Cardiac ventricle fibroblast (primary cell): Measurements from ENCODE around the gene NADK. TPM values are rescaled to one million over a fixed set of nuclear protein-coding genes. Genes with fewer than 3 reads are reported as not detected.

Experiments
- total RNA-seq: library from RNA; depleted of rRNA; stranded (reverse); fragments of >200 nt; gene quantifications from 2 replicates; pipeline ENCODE4 v1.2.3, GENCODE V29; 2015

The NADK gene
- 53.7 TPM in 2 replicates for total RNA-seq

GRCh38 chr1:1777950-1778662 is at the start of gene NADK:
Gene NADK (minus strand): TSS chr1:1778470. CDS start chr1:1765406, 13,064 bp downstream.

GRCh38 chr1:1724035-1724864 is 54.0 kb downstream of the NADK start, which contains the start of gene CDK11A:
Gene CDK11A (minus strand): TSS chr1:1724357. CDS start chr1:1722818, 1,539 bp downstream.

Other genes starting within 250 kb of the NADK start
- 1.2 and 5.8 TPM in 2 replicates for gene TMEM240, start 237.8 kb downstream of the NADK start, total RNA-seq
- 95.3 and 101 TPM in 2 replicates for gene SSU72, start 203.6 kb downstream of the NADK start, total RNA-seq
- gene FNDC10, start 178.3 kb downstream of the NADK start, total RNA-seq = 12.5 and 15.5 TPM in 2 replicates
- 40.8 and 48.0 TPM in 2 replicates for gene MIB2, start 163.0 kb downstream of the NADK start, total RNA-seq
- 13.6 and 15.7 TPM in 2 replicates for gene MMP23B, start 146.3 kb downstream of the NADK start, total RNA-seq
- 10.8 and 12.0 TPM in 2 replicates for gene CDK11B, start 119.5 kb downstream of the NADK start, total RNA-seq
- 43.6 and 43.7 TPM in 2 replicates for gene SLC35E2B, start 85.7 kb downstream of the NADK start, total RNA-seq
- 6.8 and 8.1 TPM in 2 replicates for gene CDK11A, start 54.1 kb downstream of the NADK start, total RNA-seq
- 100 and 103 TPM in 2 replicates for gene GNB1, start 112.6 kb upstream of the NADK start, total RNA-seq
- 0.10 and 0.44 TPM in 2 replicates for gene CALML6, start 136.8 kb upstream of the NADK start, total RNA-seq
- gene TMEM52, start 140.8 kb upstream of the NADK start, total RNA-seq = 13.5 TPM in 1 of 2 replicates, not detected in the other
- not detected in 2 replicates for gene CFAP74, start 225.3 kb upstream of the NADK start, total RNA-seq
- gene GABRD, start 240.9 kb upstream of the NADK start, total RNA-seq = 0.37 TPM in 1 of 2 replicates, not detected in the other